ENCODE data around the gene TTLL11.

Gene TTLL11

GRCh38 chr9:121781701-121782464, 311.2 kb downstream of the TTLL11 start:
- no peak for DNase-seq (ENCODE audit: low spot score)
- TF ChIP-seq CTCF (IDR thresholded peaks at IDR 0.05; ENCODE audit: extremely low read depth, missing control alignments) = no peak

GRCh38 chr9:121781145-121781548, 312.0 kb downstream of the TTLL11 start:
- no peak for TF ChIP-seq CTCF (IDR thresholded peaks at IDR 0.05; ENCODE audit: extremely low read depth, missing control alignments)

GRCh38 chr9:121780177-121781040, 312.7 kb downstream of the TTLL11 start:
- no peak for DNase-seq (ENCODE audit: low spot score)

More at GRCh38 chr9:121781145-121781548, 312.0 kb downstream of the TTLL11 start:
- DNase-seq (ENCODE audit: low spot score) = no peak

GRCh38 chr9:121779381-121780117, 313.6 kb downstream of the TTLL11 start:
- no peak for TF ChIP-seq CTCF (IDR thresholded peaks at IDR 0.05; ENCODE audit: extremely low read depth, missing control alignments)
- DNase-seq (ENCODE audit: low spot score) = no peak

More at GRCh38 chr9:121780177-121781040, 312.7 kb downstream of the TTLL11 start:
- no peak for TF ChIP-seq CTCF (IDR thresholded peaks at IDR 0.05; ENCODE audit: extremely low read depth, missing control alignments)

- DNase-seq (ENCODE audit: low spot score) = no peak
- no peak for TF ChIP-seq CTCF (IDR thresholded peaks at IDR 0.05; ENCODE audit: extremely low read depth, missing control alignments)
Observed at GRCh38 chr9:121778252-121779225, 314.6 kb downstream of the TTLL11 start.

GRCh38 chr9:121776739-121777637, 316.1 kb downstream of the TTLL11 start:
- no peak for DNase-seq (ENCODE audit: low spot score)
- TF ChIP-seq CTCF (IDR thresholded peaks at IDR 0.05; ENCODE audit: extremely low read depth, missing control alignments) = no peak
